WTC11 (cell line): ENCODE measurements around the gene ACY1. TPM values are rescaled to one million over a fixed set of nuclear protein-coding genes. Genes with fewer than 3 reads are reported as not detected.

Experiments
- ATAC-seq: fragments of 200-7000 bp; cut with Tn5 transposase; 2 replicates; pipeline ENCODE4 v1.10.0; 2021; ENCODE audit warnings: mild to moderate bottlenecking, moderate library complexity
- CTCF ChIA-PET: fragments of 300-600 bp; sonication (Branson Sonifier 250); formaldehyde crosslinking; loops from one replicate; lab custom pipeline; 2021; ENCODE audit warnings: antibody characterized with exemption; lab: Charles Lee
- POLR2A ChIA-PET: fragments of 350-600 bp; sonication (Branson Sonifier 250); formaldehyde crosslinking; loops from one replicate; lab custom pipeline; 2021; ENCODE audit warnings: antibody characterized with exemption; lab: Charles Lee
- DNase-seq: peaks from one replicate; pipeline ENCODE4 v3.0.0; 2021; ENCODE audit warnings: low spot score
- H3K27ac Mint-ChIP-seq: 2 replicates; pipeline ENCODE4 v1.8.0; 2021; ENCODE audit warnings: mixed read lengths
- H3K27me3 Mint-ChIP-seq: 2 replicates; pipeline ENCODE4 v1.8.0; 2021; ENCODE audit warnings: low read depth, mild to moderate bottlenecking, moderate library complexity, mixed read lengths
- H3K36me3 Mint-ChIP-seq: 2 replicates; pipeline ENCODE4 v1.8.0; 2021; ENCODE audit warnings: mixed read lengths
- H3K4me1 Mint-ChIP-seq: 2 replicates; pipeline ENCODE4 v1.8.0; 2022; ENCODE audit warnings: mixed read lengths
- H3K4me3 Mint-ChIP-seq: 2 replicates; pipeline ENCODE4 v1.8.0; 2021; ENCODE audit warnings: mild to moderate bottlenecking, moderate library complexity, mixed read lengths
- H3K9me3 Mint-ChIP-seq: 2 replicates; pipeline ENCODE4 v1.8.0; 2021; ENCODE audit warnings: mixed read lengths
- ESRRA ChIP-seq: sonication (generic); formaldehyde crosslinking; IDR thresholded peaks from 2 replicates; pipeline ENCODE4 v1.8.1; 2022; ENCODE audit warnings: mild to moderate bottlenecking, missing genetic modification reagents, borderline replicate concordance
- FOXJ3 ChIP-seq: sonication (generic); formaldehyde crosslinking; IDR thresholded peaks from 2 replicates; pipeline ENCODE4 v1.9.0; 2021; ENCODE audit warnings: missing genetic modification reagents, mild to moderate bottlenecking, borderline replicate concordance
- FOXP1 ChIP-seq: sonication (generic); formaldehyde crosslinking; IDR thresholded peaks from 2 replicates; pipeline ENCODE4 v1.8.0; 2022; ENCODE audit warnings: missing genetic modification reagents, mild to moderate bottlenecking, moderate library complexity, borderline replicate concordance
- GABPB1 ChIP-seq: sonication (generic); formaldehyde crosslinking; IDR thresholded peaks from 2 replicates; pipeline ENCODE4 v1.8.1; 2023; ENCODE audit warnings: mild to moderate bottlenecking, missing genetic modification reagents
- JAZF1 ChIP-seq: fragments of 250-450 bp; sonication (Bioruptor Pico); IDR thresholded peaks from 2 replicates; pipeline ENCODE4 v1.9.0; 2021; ENCODE audit warnings: moderate library complexity, mild to moderate bottlenecking, inconsistent platforms
- NR2C2 ChIP-seq: sonication (generic); formaldehyde crosslinking; IDR thresholded peaks from 2 replicates; pipeline ENCODE4 v1.8.0; 2022; ENCODE audit warnings: mild to moderate bottlenecking, missing genetic modification reagents
- NR3C1 ChIP-seq: sonication (generic); formaldehyde crosslinking; conservative IDR thresholded peaks from 2 replicates; pipeline ENCODE4 v1.8.1; 2023; ENCODE audit warnings: low read depth, mild to moderate bottlenecking, missing genetic modification reagents
- TP53 ChIP-seq: sonication (generic); formaldehyde crosslinking; IDR thresholded peaks from 2 replicates; pipeline ENCODE4 v1.8.1; 2023; ENCODE audit warnings: mild to moderate bottlenecking, missing genetic modification reagents
- total RNA-seq: library from RNA; stranded (reverse); gene quantifications from 3 replicates; pipeline ENCODE4 v1.2.3, GENCODE V29; 2021
- TF ChIP-seq, protein P1 (sequence below): sonication (generic); formaldehyde crosslinking; IDR thresholded peaks from 2 replicates; pipeline ENCODE4 v1.8.1; 2023; ENCODE audit warnings: mild to moderate bottlenecking, missing genetic modification reagents, borderline replicate concordance
- TF ChIP-seq, protein P2 (sequence below): sonication (generic); formaldehyde crosslinking; IDR thresholded peaks from 2 replicates; pipeline ENCODE4 v1.8.1; 2023; ENCODE audit warnings: mild to moderate bottlenecking, moderate library complexity, missing genetic modification reagents
- TF ChIP-seq, protein P3 (sequence below): sonication (generic); formaldehyde crosslinking; IDR thresholded peaks from 2 replicates; pipeline ENCODE4 v1.8.1; 2022; ENCODE audit warnings: missing genetic modification reagents, borderline replicate concordance
- TF ChIP-seq, protein P4 (sequence below): sonication (generic); formaldehyde crosslinking; IDR thresholded peaks from 2 replicates; pipeline ENCODE4 v1.8.0; 2022; ENCODE audit warnings: mild to moderate bottlenecking, missing genetic modification reagents

ACY1 gene
- total RNA-seq, 1 experiment from 2014 or later: 53.8 TPM

DNA sequence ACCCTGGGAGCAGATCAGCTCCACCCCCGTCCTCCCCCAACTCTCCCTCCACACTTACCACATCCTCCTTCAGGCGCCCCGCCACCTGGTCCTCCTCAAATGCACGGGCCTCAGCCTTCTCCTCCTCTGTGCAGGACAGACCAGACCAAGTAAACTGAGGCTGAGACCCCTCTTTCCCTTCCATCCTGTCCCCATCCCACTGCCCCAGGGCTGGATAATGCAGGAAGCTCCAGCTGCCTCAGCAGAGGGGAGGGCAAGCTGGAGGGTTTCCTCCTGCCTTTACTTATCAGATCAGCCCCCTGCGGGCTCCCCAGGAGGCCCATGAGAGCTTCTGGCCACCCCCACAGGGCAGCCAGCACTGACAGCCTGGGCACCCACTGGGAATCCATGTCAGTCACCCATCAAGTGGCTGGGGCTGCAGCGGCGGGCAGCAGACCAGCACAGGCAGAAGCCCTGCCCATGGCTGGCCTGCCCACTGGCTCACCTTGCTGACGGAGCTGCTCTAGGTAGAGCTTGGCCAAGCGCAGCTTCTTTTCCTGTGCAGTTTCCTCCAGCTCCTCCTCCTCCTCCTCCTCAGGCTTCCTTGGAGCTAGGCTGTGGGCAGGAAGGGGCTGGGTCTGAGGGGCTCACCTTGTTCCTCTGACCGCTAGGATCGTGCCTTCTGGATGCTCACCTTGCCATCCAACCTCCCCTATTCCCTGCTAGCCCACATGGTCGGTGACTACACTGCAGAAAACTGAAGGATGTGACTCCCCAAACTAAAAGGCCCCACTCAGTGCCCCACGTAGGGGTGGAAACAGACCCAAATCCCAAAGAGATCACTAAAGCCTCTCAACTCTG lies 45.5 kb upstream of the ACY1 start (continued):
- TF ChIP-seq, protein P1, sequence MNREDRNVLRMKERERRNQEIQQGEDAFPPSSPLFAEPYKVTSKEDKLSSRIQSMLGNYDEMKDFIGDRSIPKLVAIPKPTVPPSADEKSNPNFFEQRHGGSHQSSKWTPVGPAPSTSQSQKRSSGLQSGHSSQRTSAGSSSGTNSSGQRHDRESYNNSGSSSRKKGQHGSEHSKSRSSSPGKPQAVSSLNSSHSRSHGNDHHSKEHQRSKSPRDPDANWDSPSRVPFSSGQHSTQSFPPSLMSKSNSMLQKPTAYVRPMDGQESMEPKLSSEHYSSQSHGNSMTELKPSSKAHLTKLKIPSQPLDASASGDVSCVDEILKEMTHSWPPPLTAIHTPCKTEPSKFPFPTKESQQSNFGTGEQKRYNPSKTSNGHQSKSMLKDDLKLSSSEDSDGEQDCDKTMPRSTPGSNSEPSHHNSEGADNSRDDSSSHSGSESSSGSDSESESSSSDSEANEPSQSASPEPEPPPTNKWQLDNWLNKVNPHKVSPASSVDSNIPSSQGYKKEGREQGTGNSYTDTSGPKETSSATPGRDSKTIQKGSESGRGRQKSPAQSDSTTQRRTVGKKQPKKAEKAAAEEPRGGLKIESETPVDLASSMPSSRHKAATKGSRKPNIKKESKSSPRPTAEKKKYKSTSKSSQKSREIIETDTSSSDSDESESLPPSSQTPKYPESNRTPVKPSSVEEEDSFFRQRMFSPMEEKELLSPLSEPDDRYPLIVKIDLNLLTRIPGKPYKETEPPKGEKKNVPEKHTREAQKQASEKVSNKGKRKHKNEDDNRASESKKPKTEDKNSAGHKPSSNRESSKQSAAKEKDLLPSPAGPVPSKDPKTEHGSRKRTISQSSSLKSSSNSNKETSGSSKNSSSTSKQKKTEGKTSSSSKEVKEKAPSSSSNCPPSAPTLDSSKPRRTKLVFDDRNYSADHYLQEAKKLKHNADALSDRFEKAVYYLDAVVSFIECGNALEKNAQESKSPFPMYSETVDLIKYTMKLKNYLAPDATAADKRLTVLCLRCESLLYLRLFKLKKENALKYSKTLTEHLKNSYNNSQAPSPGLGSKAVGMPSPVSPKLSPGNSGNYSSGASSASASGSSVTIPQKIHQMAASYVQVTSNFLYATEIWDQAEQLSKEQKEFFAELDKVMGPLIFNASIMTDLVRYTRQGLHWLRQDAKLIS (CRISPR knock-in tag): no peak
- TF ChIP-seq JAZF1 (no peak), ESRRA (CRISPR knock-in tag) (no peak), NR3C1 (CRISPR knock-in tag) (no peak), GABPB1 (no peak), FOXJ3 (CRISPR knock-in tag) (no peak), NR2C2 (CRISPR knock-in tag) (no peak)
- TF ChIP-seq, protein P2, sequence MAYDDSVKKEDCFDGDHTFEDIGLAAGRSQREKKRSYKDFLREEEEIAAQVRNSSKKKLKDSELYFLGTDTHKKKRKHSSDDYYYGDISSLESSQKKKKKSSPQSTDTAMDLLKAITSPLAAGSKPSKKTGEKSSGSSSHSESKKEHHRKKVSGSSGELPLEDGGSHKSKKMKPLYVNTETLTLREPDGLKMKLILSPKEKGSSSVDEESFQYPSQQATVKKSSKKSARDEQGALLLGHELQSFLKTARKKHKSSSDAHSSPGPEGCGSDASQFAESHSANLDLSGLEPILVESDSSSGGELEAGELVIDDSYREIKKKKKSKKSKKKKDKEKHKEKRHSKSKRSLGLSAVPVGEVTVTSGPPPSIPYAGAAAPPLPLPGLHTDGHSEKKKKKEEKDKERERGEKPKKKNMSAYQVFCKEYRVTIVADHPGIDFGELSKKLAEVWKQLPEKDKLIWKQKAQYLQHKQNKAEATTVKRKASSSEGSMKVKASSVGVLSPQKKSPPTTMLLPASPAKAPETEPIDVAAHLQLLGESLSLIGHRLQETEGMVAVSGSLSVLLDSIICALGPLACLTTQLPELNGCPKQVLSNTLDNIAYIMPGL (CRISPR knock-in tag): no peak
- TF ChIP-seq, protein P3, sequence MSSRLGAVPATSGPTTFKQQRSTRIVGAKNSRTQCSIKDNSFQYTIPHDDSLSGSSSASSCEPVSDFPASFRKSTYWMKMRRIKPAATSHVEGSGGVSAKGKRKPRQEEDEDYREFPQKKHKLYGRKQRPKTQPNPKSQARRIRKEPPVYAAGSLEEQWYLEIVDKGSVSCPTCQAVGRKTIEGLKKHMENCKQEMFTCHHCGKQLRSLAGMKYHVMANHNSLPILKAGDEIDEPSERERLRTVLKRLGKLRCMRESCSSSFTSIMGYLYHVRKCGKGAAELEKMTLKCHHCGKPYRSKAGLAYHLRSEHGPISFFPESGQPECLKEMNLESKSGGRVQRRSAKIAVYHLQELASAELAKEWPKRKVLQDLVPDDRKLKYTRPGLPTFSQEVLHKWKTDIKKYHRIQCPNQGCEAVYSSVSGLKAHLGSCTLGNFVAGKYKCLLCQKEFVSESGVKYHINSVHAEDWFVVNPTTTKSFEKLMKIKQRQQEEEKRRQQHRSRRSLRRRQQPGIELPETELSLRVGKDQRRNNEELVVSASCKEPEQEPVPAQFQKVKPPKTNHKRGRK: no peak
- TF ChIP-seq, protein P4, sequence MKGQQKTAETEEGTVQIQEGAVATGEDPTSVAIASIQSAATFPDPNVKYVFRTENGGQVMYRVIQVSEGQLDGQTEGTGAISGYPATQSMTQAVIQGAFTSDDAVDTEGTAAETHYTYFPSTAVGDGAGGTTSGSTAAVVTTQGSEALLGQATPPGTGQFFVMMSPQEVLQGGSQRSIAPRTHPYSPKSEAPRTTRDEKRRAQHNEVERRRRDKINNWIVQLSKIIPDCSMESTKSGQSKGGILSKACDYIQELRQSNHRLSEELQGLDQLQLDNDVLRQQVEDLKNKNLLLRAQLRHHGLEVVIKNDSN: no peak

DNA sequence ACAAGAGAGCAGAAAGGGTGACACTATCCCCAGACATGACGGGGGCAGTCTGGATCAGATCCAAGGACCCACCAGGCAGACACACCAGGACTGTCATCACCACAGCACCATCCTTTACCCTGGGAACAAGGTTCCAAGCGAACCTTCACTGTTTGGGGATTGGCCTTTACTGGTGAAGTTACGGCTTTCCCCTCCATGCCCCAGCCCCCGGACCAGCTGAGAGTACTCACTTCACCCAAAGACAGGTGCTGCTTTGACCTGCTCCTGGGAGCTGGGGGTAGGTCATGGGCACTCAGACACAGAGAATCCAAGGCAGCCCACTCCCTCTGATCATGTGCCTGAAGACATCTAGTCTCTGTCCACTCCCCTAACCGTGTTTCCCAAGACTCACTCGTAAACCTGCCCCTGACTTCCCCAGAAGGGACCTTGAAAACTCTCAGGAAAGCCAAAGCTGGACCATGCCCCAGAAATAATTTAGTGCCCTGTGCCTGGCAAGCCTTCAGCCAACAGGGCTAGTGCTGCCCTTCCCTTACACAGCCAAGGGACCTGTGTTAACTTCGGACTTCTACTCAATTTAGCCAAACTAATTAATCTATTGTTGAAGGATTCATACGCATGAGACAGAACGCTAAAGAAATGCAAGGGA lies 44.4 kb upstream of the ACY1 start:
- Mint-ChIP-seq H3K27me3 (no peaks in the 10 kb centered on the region; the same call in 1 of the 2 replicates), H3K36me3 (peaks cover 51% of the 10 kb centered on the region), H3K9me3 (no peaks in the 10 kb centered on the region), H3K4me1 (peaks cover 17% of the 10 kb centered on the region), H3K27ac (no peak overlapping the region), H3K4me3 (no peak overlapping the region)
- ChIA-PET POLR2A (interaction anchor here (0.6 kb wide), 1 partner anchor 1274 kb away, joined by 3 read pairs; no protein-coding TSS in a partner anchor), CTCF (no interaction called here)
- ATAC-seq: no peak
- no peak for DNase-seq
- no peak for TF ChIP-seq FOXP1
- TF ChIP-seq TP53 (CRISPR knock-in tag): no peak
- TF ChIP-seq, protein P4: no peak
- TF ChIP-seq ESRRA (CRISPR knock-in tag): no peak
